NCI-H2081 (cell line): ENCODE data around the gene FXYD6.
A peak's percentile ranks its signal among the peaks of the same experiment; 100 is the strongest.
"Not testable (repeated sequence)": the region's sequence is repeated elsewhere in the genome, so short reads cannot be mapped to it uniquely, and the experiment has no call there.

Experiments used
- DNase-seq, 2 experiments: peaks; one replicate each; lab custom pipeline; 2025; lab: John Stamatoyannopoulos, UW

The FXYD6 gene

GRCh38 chr11:117868815-117869561, 7.5 kb downstream of the FXYD6 start:
- peak; percentile 76 to 94 for DNase-seq

- no peak for DNase-seq
These were observed 8.4 kb downstream of the FXYD6 start for GRCh38 chr11:117868088-117868487.

GRCh38 chr11:117866526-117866925, 9.9 kb downstream of the FXYD6 start:
- DNase-seq, result no peak

- not testable (repeated sequence) for DNase-seq
These were observed 10.9 kb downstream of the FXYD6 start for GRCh38 chr11:117865546-117865945.

- DNase-seq, result no peak
These were observed 13.1 kb downstream of the FXYD6 start for GRCh38 chr11:117863383-117863782.

DNA sequence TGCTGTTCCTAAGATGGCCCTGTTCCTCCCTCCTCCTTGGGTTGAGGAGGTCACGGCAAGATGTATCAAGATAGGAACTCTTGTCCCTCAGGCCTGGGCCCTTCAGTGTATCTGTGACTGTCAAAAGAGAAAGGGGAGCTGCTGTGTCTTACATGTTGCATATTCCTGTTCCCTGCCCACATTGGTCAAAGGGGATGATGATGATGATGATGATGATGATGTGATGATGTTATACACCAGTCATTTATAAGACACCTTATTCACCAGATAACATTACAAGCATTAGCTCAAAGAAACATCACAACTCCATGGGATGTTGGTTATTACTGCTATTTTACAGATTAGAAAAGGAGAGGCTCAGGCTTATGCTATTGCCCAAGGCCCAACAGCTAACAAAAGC, 13.7 kb downstream of the FXYD6 start:
- DNase-seq, result no peak

DNA sequence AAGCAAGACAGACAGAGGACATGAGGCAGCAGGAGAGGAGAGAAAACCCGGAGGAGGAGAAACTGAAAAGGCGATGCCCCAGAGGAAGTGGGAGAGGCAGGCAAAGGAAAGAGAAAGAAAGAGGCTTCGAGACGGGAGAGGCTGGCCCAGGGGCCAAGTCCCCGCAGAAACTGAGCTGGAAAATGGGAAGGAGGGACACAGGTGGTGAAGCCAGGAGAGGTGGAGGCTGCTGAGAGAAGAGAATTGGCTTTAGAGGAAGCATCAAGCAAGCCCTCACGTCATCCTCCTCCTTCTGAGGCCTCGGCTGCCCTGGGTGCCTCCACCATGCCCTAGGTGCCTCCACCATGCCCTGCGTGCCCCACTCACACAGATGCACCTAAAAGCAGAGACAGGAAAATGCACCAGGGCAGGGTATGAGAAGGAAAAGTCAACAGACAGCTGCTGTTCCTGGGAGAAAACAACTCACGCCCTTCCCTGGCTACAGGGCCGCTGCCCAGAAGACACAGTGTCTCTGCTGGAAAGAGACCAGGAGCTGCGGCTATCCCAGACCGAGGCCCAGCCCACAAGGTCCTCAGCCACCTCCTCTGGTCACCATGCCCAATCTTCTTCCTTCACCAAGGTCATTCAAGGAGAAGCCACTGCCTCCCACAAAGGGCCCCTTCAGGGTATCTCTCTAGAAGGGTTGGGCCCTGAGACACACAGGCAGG, 14.3 kb downstream of the FXYD6 start:
- DNase-seq, result peak in 1 of 2 experiments; percentile 30

- peak; percentile 90 to 97 for DNase-seq
These were observed 15.1 kb downstream of the FXYD6 start for GRCh38 chr11:117861151-117862018.

DNA sequence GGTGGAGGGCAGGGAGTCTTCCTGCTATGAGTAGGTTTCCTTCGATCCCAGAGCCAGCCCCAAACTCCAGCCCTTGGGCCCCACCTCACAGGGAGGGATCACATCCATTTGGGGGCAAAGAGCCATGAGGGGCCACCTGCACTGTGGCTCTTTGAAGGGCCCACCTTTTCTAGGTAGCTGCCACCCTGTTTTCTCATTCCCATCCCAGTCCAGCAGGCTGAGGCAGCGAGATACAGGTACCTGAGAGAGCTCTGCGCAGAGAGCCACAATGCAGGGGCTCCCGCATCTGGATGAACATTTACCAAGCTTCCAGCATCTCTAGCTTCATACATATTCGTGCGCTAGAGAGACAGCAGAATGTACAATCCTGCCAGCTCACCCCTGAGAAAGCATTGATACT, 16.3 kb downstream of the FXYD6 start:
- no peak for DNase-seq

DNA sequence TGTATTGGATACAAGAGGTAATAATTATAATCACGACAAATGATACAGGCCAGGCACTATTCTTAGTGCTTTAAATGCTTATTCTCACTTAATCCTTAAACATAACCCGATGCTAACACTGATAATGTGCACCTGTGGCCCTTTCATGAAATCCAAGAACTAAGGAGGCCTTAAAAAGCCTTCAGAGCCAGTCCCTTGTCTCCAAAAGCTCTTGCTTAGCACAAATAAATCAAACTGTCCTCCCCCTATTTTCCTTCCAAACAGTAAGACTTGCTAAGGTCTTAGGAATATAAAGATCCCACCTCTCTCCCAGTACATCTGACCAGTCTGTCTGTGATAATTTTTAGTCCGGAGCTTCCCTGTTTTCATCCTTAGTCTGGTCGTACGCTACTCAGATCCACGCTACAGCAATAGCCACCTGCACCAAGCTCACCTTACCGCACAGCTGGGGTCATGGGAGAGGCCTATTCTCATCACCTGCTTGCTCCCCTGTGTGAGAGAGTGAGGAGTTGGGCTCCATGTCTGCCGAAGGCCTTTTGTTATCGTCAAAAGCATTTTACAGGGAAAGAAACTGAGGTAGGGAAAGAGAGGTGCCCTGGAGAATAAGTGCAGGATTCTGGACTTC, 16.9 kb downstream of the FXYD6 start:
- no peak for DNase-seq

- no peak for DNase-seq
These were observed 17.4 kb downstream of the FXYD6 start for GRCh38 chr11:117859061-117859460.

DNA sequence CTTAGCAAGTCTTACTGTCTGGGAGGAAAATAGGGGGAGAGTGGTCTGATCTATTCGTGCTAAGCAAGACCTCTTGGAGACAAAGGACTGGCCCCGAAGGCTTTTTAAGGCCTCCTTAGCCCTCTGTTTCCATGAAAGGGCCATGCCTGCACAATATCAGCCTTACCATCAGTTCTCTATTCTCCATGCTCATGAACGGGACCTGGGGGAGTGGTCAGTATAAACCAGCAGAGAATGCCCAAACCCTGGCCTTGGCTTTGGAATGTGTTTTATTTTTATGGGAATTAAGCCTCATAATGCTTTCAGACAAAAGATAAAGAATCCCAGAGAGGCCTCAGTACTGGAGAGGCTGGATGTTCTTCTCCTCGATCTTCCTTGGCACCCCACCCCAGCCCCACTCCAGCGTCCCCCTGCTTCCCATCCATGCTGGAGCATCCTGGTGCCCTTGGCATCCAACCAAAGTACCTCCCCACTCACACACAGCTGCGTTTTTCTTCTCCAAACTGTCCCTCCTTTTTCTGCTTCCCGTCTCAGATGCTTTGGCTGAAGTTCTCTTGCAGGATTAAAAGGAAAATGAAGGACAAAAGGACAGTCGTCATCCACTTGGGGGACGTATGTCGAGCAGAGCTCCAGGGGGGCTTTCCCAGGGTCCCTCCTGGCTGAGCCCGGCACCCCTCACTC, 18.6 kb downstream of the FXYD6 start:
- no peak for DNase-seq

DNA sequence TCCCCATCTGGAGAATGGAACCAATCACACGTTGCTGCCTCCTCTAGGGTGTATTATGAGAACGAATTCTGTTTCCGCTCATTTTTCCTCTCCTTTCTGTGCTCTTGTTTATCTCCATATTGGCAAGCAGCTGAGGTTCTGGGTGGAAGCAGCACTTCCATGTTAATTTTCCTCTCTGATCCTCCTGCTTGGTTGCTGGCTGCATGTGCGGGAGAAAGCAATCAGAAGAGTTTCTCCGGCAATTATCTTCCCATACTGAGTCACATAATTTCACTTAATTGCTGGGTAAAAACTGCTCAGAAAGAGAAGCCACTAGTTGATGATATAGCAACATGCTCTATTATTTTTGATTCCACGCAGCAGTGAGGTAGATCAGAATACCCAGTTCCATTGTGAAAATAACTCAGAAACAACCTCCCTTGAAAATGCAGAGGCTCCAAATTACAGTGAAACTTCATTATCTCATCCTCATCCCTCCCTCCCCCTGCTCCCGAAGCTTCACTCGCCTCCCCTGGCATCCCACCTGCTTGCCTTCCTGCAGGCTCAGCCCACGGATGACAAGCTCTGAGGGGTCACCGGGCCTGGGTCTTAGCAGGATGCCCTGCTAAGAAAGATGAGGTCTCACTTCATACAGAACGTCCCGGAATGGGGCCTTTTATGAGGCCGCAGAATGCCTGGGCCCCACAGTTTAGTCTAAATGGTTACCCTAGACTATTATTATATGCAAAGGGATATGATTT, 20.4 kb downstream of the FXYD6 start:
- peak; percentile 20 to 52 for DNase-seq

DNA sequence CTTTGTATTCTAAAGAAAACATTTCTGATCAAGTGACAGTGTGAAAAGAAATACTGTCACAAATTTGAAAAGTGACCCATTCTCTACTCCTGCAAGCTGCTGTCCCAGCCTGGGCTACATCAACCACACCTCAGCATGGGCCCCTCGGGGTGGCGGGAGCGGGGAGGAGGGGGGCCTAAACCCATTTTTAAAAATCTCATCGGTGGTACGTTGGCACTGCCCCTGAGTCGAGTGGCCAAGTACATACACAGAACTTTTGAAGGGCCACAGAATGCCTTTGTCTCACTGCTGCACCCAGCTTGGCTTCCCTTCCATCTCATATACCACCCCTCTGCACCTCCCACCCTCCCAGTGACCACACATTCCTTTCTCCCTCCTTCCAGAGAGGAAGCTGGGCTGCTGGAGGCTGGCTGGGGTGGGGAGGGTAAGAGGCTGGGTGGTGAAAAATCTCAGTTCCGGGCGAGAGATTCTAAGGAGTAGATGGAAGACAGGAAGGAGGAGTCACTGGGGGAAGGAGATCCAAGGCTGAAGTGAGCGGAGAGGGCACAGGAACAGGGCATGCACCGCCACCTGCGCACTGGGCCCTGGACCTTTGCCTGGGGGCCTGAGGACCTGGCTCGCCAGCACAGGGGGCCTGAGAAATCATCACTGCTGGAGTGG, 21.1 kb downstream of the FXYD6 start:
- no peak for DNase-seq

DNA sequence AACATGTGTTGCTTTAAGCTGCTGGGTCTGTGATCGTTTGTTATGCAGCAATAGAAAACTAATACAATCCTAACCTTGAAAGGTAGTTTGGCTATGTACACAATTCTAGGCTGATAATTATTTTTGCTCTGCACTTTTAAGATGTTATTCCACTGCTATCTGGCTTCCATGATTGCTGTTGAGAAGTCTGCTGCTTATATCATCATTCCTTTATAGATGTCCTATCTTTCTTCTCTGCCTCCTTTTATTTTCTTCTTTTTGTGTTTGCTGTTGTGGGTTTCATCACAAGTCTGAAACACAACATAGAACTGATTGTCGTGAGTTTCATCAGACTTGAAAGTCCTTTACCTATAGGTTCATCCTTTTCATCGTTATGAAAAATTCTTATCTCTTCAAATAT, 24.1 kb downstream of the FXYD6 start:
- no peak for DNase-seq

GRCh38 chr11:117851852-117852251, 24.6 kb downstream of the FXYD6 start:
- DNase-seq, result no peak

DNA sequence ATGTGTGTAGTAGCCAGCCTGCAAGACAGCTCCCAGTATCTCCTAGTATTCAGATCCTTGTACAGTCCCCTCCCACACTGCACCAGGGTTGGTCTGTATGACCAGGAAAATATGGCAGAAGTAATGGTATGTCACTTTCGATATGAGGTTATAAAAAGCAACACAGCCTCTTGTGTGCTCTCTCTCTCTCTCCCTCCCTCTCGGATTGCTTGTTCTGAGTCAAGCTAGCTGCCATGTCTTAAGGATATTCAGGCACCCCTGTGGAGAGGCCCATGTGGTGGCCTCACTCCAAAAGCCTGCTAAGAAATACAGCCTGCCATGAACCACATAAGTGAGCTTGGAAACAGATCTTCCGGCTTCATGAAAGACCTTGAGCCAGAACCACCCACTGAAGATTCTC, 25.4 kb downstream of the FXYD6 start:
- DNase-seq, result no peak

DNA sequence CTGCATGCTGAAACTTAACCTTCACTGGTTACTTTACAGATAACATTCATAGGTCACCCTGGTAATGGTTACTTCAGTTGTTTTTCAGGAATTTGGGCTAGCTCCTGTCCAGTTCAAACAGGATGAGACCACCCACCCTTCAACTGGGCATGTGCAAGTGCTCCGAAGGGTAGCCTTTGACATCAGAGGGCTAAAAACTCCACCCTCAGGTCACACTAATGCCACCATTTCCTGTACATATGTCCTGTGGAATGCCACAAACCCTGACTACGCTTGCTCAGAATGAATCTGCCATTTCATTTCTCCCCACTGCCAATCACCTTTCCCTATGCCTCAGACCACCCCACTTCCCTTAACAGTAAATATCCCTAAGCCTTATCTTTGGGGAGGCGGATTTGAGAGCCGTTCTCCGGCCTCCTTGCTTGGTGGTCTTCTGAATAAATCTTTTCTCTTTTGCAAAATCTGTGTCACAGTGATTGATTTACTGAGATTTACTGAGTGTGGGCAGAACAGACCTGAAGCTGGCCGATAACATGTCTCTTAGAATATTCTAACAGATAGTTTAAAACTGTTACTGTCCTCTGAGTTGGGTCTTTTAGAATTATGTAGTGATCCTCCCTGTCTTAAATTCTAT, 26.6 kb downstream of the FXYD6 start:
- DNase-seq, result no peak

DNA sequence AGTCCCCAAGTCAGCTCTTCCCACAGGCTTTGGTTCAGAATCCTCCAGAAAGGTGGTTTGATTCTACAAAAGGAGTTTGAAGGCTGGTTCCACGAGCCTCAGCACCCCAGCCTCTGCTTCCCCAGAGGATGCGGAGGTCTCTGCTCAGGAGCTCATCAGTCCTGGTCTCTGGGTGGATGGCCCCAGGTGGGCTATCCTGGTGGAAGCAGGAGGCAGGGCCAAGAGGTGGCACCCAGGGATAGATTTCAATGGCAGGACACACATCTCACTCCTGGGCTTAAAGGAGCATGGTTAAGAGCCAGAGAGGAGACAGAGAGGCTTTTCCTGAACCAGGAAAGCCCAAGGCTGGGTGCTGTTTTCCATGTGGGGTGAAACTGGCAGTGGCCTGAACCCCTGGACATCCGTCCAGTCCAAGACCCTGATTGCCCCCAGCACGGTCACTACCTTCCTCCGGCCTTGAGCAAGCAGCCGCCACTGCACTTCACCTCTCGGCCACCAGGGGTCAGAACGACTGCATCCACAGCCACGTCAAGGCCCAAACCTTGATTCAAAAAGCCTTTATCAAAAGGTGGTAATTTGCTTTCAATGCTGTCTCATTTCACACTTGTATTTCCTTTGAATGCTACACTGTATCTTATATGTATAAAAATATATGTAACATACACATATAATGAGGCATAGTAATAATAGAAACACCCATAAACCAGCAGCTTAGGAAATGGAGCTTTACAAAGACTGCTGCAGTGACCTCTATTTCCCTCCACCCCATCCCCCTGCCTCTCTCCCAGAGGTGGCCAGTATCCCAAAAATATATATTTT, 32.6 kb downstream of the FXYD6 start:
- peak; percentile 51 to 75 for DNase-seq
